ENCODE results near the gene LRMDA.

LRMDA gene

GRCh38 chr10:75486591-75486990 lies 55.2 kb downstream of the LRMDA start:
- no peak overlapping the region for H3K4me3 ChIP-seq (ENCODE audit: low read length)
- DNase-seq (ENCODE audit: low read depth) = no peak
- no peak for TF ChIP-seq CTCF (conservative IDR thresholded peaks at IDR 0.05; ENCODE audit: low read depth, low read length)

GRCh38 chr10:75487087-75487754 lies 55.8 kb downstream of the LRMDA start:
- no peak for DNase-seq (ENCODE audit: low read depth)
- no peak for TF ChIP-seq CTCF (conservative IDR thresholded peaks at IDR 0.05; ENCODE audit: low read depth, low read length)
- no peak overlapping the region for H3K4me3 ChIP-seq (ENCODE audit: low read length)

GRCh38 chr10:75487755-75488125 lies 56.3 kb downstream of the LRMDA start:
- TF ChIP-seq CTCF (conservative IDR thresholded peaks at IDR 0.05; ENCODE audit: low read depth, low read length) = no peak
- no peak overlapping the region for H3K4me3 ChIP-seq (ENCODE audit: low read length)

GRCh38 chr10:75492173-75492925 lies 60.9 kb downstream of the LRMDA start:
- no peak overlapping the region for H3K4me3 ChIP-seq (ENCODE audit: low read length)
- DNase-seq (ENCODE audit: low read depth) = peak; percentile 99
- TF ChIP-seq CTCF (conservative IDR thresholded peaks at IDR 0.05; ENCODE audit: low read depth, low read length) = peak; percentile 59

More at GRCh38 chr10:75487755-75488125, 56.3 kb downstream of the LRMDA start:
- no peak for DNase-seq (ENCODE audit: low read depth)

GRCh38 chr10:75493464-75493863 lies 62.0 kb downstream of the LRMDA start:
- TF ChIP-seq CTCF (conservative IDR thresholded peaks at IDR 0.05; ENCODE audit: low read depth, low read length) = no peak
- no peak for DNase-seq (ENCODE audit: low read depth)
- no peak overlapping the region for H3K4me3 ChIP-seq (ENCODE audit: low read length)

- no peak for TF ChIP-seq CTCF (conservative IDR thresholded peaks at IDR 0.05; ENCODE audit: low read depth, low read length)
Measured at GRCh38 chr10:75495434-75496190, 64.2 kb downstream of the LRMDA start.

More at GRCh38 chr10:75495434-75496190, 64.2 kb downstream of the LRMDA start:
- no peak for DNase-seq (ENCODE audit: low read depth)
- no peak overlapping the region for H3K4me3 ChIP-seq (ENCODE audit: low read length)
